GM23338 (cell line): ENCODE results near the gene GREB1L. TPM values are rescaled to one million over a fixed set of nuclear protein-coding genes. Genes with fewer than 3 reads are reported as not detected.

Experiments
- ATAC-seq: fragments of 200-7000 bp; cut with Tn5 transposase; 3 replicates; pipeline ENCODE4 v1.9.1; 2020
- DNase-seq: peaks from one replicate; pipeline ENCODE4 v3.0.0-alpha.2; 2015; ENCODE audit warnings: low spot score
- H2AFZ ChIP-seq: fragments of 200-600 bp; sonication (generic); 2 replicates; pipeline ENCODE4 v1.8.0; 2016; ENCODE audit warnings: antibody characterized with exemption, mild to moderate bottlenecking, moderate library complexity
- H3F3A ChIP-seq: fragments of 200-600 bp; sonication (generic); replicated peaks from 2 replicates; pipeline ENCODE4 v1.8.0; 2017; ENCODE audit warnings: antibody characterized with exemption, mixed run types, low read depth
- H3K27ac ChIP-seq: fragments of 200-600 bp; sonication (generic); 2 replicates; pipeline ENCODE4 v1.6.1; 2016; ENCODE audit warnings: low read depth
- H3K27me3 ChIP-seq: fragments of 200-600 bp; sonication (generic); 2 replicates; pipeline ENCODE4 v1.8.0; 2016; ENCODE audit warnings: mild to moderate bottlenecking, mixed run types, moderate library complexity; ENCODE audit not compliant: insufficient read depth
- H3K36me3 ChIP-seq: fragments of 200-600 bp; sonication (generic); 2 replicates; pipeline ENCODE4 v1.8.0; 2016; ENCODE audit warnings: mild to moderate bottlenecking; ENCODE audit not compliant: insufficient read depth
- H3K4me1 ChIP-seq: fragments of 200-600 bp; sonication (generic); 2 replicates; pipeline ENCODE4 v1.8.0; 2016; ENCODE audit warnings: mild to moderate bottlenecking, moderate library complexity; ENCODE audit not compliant: insufficient read depth
- H3K4me2 ChIP-seq: fragments of 200-600 bp; sonication (generic); 2 replicates; pipeline ENCODE4 v1.7.1; 2017; ENCODE audit warnings: mixed run types
- H3K4me3 ChIP-seq: fragments of 200-600 bp; sonication (generic); 2 replicates; pipeline ENCODE4 v1.6.1; 2016; ENCODE audit warnings: mixed run types
- H3K79me2 ChIP-seq: fragments of 200-600 bp; sonication (generic); replicated peaks from 2 replicates; pipeline ENCODE4 v1.8.0; 2017; ENCODE audit warnings: mild to moderate bottlenecking; ENCODE audit not compliant: insufficient read depth
- H3K9me2 ChIP-seq: fragments of 200-600 bp; sonication (generic); 2 replicates; pipeline ENCODE4 v1.8.0; 2017; ENCODE audit not compliant: insufficient read depth
- H4K20me1 ChIP-seq: fragments of 200-600 bp; sonication (generic); replicated peaks from 2 replicates; pipeline ENCODE4 v1.8.0; 2017; ENCODE audit warnings: mild to moderate bottlenecking; ENCODE audit not compliant: insufficient read depth
- H3K27ac Mint-ChIP-seq: 2 replicates; pipeline ENCODE4 v1.8.0; 2020; ENCODE audit warnings: inconsistent platforms, mild to moderate bottlenecking, moderate library complexity, mixed read lengths
- H3K27me3 Mint-ChIP-seq: 3 replicates; pipeline ENCODE4 v1.8.0; 2022; ENCODE audit warnings: low read depth, mild to moderate bottlenecking, moderate library complexity, mixed read lengths, inconsistent platforms; ENCODE audit not compliant: insufficient read depth, poor library complexity
- H3K36me3 Mint-ChIP-seq: 3 replicates; pipeline ENCODE4 v1.8.0; 2021; ENCODE audit warnings: low read depth, mild to moderate bottlenecking, inconsistent platforms, moderate library complexity, mixed read lengths
- H3K4me1 Mint-ChIP-seq: 3 replicates; pipeline ENCODE4 v1.8.0; 2020; ENCODE audit warnings: mild to moderate bottlenecking, inconsistent platforms, mixed read lengths
- H3K4me3 Mint-ChIP-seq: 3 replicates; pipeline ENCODE4 v1.8.0; 2021; ENCODE audit warnings: moderate library complexity, mild to moderate bottlenecking, inconsistent platforms, mixed read lengths
- H3K9me3 Mint-ChIP-seq: 3 replicates; pipeline ENCODE4 v1.8.0; 2020; ENCODE audit warnings: moderate library complexity, mild to moderate bottlenecking, inconsistent platforms, mixed read lengths
- CREB1 ChIP-seq: fragments of 250-450 bp; sonication (Bioruptor Pico); IDR thresholded peaks from 2 replicates; pipeline ENCODE4 v1.5.0; 2020; ENCODE audit warnings: low read depth, mild to moderate bottlenecking, moderate library complexity
- CTCF ChIP-seq, 2 experiments: fragments of 200-600 bp in 1 of 2; sonication (generic) in 1 of 2; conservative IDR thresholded peaks; 2 replicates each; pipeline versions ENCODE4 v1.5.1 to v1.6.1; 2016 to 2017; ENCODE audit warnings: antibody characterized with exemption in 2 of 2, low read depth in 2 of 2, mild to moderate bottlenecking in 2 of 2, moderate library complexity in 1 of 2
- ETS1 ChIP-seq: IDR thresholded peaks from 2 replicates; pipeline ENCODE4 v1.6.1; 2016; ENCODE audit warnings: antibody characterized with exemption
- EZH2 ChIP-seq: fragments of 200-600 bp; sonication (generic); IDR thresholded peaks from one replicate; pipeline ENCODE4 v1.8.0; 2017; ENCODE audit warnings: antibody characterized with exemption, mild to moderate bottlenecking, low read depth; ENCODE audit not compliant: unreplicated experiment
- EZH2phosphoT487 ChIP-seq: fragments of 200-600 bp; sonication (generic); IDR thresholded peaks from one replicate; pipeline ENCODE4 v1.8.1; 2018; ENCODE audit warnings: antibody characterized with exemption; ENCODE audit not compliant: unreplicated experiment
- JUNB ChIP-seq: IDR thresholded peaks from one replicate; pipeline ENCODE4 v1.6.1; 2016; ENCODE audit warnings: antibody characterized with exemption; ENCODE audit not compliant: unreplicated experiment
- POLR2AphosphoS5 ChIP-seq: IDR thresholded peaks from 2 replicates; pipeline ENCODE4 v1.6.1; 2016; ENCODE audit warnings: antibody characterized with exemption, low read depth
- STAT1 ChIP-seq: IDR thresholded peaks from one replicate; pipeline ENCODE4 v1.6.1; 2016; ENCODE audit warnings: antibody characterized with exemption; ENCODE audit not compliant: unreplicated experiment
- polyA plus RNA-seq: library from polyadenylated mRNA; unstranded; fragments of >200 nt; fragmentation: Nextera tagmentation; extraction: Ambion mirVana; gene quantifications from 2 replicates; pipeline ENCODE4 v1.2.1, GENCODE V29; 2016
- total RNA-seq: library from RNA; depleted of rRNA; stranded (reverse); fragments of >200 nt; shearing (Covaris generic); gene quantifications from 2 replicates; pipeline ENCODE4 v1.2.3, GENCODE V29; 2014

GREB1L gene
- total and polyA plus RNA-seq, 2 experiments from 2014 or later = 0.03 to 0.29 TPM

- TF ChIP-seq CREB1 (CRISPR knock-in tag) = no peak
- no peak for TF ChIP-seq JUNB
- no peak for TF ChIP-seq CTCF (conservative IDR thresholded peaks at IDR 0.05; ENCODE audit: low read depth in 2 of 2)
- TF ChIP-seq STAT1 = no peak
- no peak for TF ChIP-seq POLR2AphosphoS5
- no peak for TF ChIP-seq ETS1
Measured at GRCh38 chr18:21489919-21490495, 248.0 kb downstream of the GREB1L start (continued).

- Histone ChIP-seq H4K20me1 (no peaks in the 10 kb centered on the region), H3K27me3 (no peaks in the 10 kb centered on the region), H3K36me3 (no peaks in the 10 kb centered on the region), H3K4me3 (no peak overlapping the region), H3K9me2 (no peaks in the 10 kb centered on the region), H2AFZ (no peak overlapping the region), H3F3A (no peaks in the 10 kb centered on the region), H3K4me2 (no peak overlapping the region), H3K27ac (no peak overlapping the region), H3K4me1 (peaks cover under 1% of the 10 kb centered on the region; the same call in 1 of the 2 replicates), H3K79me2 (no peaks in the 10 kb centered on the region)
- TF ChIP-seq STAT1 (no peak), EZH2 (no peak), ETS1 (no peak), EZH2phosphoT487 (no peak), CREB1 (CRISPR knock-in tag) (no peak), POLR2AphosphoS5 (no peak)
- DNase-seq (no peak), ATAC-seq (no peak)
- Mint-ChIP-seq H3K4me1 (0 out of 3 replicates have a peak, but pooled peaks cover under 1% of the 10 kb centered on the region), H3K27me3 (peaks cover 10% of the 10 kb centered on the region), H3K4me3 (no peak overlapping the region), H3K9me3 (no peaks in the 10 kb centered on the region), H3K36me3 (no peaks in the 10 kb centered on the region), H3K27ac (no peak overlapping the region)
Measured at GRCh38 chr18:21490748-21491147, 248.7 kb downstream of the GREB1L start.
